GM21529 (cell line): ENCODE results near the gene KCNN2.
A peak's percentile ranks its signal among the peaks of the same experiment; 100 is the strongest.

Experiments used
- ATAC-seq: cut with Tn5 transposase; IDR thresholded peaks from one replicate; pipeline ENCODE4 v1.9.1; 2021; ENCODE audit not compliant: unreplicated experiment

The KCNN2 gene

DNA sequence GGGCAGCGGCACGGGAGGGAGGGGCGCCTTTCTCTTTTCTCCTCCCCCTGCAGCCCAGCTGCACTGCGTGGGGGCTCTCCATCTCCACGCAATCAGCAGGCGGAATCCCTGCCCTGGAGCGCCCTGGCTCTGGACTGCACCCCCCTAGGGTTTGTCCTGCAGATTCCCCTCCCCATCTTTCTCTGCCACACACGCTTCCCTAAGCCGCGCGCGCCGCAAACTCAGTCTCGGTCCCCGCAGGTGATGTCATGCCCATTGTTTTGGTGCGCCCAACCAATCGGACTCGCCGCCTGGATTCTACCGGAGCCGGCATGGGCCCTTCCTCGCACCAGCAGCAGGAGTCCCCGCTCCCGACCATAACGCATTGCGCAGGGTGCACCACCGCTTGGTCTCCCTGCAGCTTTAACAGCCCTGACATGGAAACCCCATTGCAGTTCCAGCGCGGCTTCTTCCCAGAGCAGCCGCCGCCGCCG lies at the start of gene KCNN2:
KCNN2 (plus strand) TSS at position 347 of the 473 bp plus-strand sequence; CDS start at position 417, 70 bp downstream.
- ATAC-seq = peak; percentile 70

DNA sequence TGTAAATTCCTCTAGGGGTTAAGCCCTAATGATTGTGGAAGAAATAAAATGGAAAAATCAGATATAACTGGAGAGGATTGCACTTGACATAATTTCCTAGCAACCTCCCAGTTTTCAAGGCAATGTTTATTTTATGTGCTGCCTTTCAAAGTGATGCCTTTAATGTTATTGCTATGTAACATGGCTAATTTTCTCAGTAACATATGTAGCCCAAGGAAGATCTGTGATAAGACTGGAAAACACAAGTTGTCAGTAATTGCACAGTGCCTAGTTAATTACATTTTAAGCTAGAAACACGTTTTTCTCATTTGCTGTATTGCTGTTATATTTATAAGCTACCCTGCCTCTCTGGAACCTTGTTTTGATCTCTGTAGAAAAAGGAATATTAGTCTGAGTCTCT lies 49.2 kb upstream of the KCNN2 start:
- no peak for ATAC-seq

DNA sequence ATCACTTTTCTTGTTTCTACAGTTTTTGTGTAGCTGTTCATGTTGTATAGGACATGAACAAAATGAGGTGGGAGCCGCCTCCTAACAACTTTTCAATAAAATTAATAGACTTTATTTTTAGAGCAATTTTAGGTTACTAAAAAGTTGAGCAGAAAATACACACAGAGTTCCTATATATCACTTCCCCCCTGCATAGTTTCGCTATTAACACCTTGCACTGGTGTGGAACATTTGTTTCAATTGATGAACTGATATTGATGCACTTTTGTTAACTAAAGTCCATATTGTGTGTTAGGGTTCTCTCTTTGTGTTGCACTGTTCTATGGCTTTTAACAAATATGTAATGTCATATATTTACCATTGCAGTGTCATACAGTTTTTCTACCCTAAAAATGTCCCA lies 47.8 kb upstream of the KCNN2 start:
- no peak for ATAC-seq

DNA sequence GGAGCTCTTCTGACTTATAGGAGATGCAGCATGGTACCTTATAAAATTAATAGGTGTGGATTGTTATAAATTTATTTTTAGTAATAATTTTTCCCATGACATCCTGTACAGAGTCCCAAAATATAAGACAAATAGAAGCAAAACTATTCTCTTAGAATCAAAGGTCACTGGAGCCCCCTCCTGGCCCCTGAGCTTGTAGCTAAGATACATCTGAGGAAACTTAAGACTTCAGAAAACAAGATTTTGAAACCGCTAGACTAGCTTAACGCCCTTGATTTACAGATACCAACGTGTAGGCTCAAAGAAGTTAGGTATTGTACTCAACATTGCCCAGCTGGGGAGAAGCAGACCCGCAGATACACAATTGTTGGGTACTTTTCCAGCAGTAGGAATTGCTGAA lies 45.7 kb upstream of the KCNN2 start:
- ATAC-seq = no peak

DNA sequence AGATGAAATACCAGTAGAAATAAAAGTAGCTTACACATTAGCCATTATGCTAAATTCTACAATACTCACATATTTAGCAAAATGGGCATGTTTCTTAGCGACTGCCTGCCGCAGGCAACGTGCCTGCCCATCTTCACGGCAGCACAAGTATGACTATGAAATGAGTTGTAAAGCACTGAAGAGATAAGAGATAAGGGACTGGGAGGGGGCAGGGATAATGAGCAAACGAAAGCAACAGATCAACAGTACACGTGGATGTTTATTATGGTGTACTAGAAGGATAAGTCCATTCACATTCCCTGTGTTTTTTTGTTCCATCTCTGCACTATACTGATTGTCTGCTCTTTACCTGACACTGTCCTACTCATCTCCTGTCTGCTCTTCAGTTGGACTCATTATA lies 44.1 kb upstream of the KCNN2 start:
- no peak for ATAC-seq

DNA sequence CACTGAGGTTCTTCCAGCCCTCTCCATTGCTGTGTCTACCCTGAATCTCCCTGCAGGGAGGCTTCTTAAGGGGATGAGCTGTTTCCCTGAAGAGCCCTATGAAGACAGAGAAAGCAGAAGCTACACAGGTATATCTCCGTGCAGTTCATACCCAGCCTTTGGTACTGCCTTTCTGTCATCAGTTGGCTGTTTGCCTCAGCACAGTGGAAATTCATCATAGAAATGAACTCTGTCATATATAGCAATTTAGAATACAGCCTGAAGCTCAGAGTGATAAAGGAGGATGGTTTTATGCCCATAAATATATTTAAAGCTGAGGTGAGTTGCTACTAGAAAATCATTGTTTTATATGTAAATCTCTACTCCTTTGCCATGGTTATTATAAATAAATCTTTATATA lies 42.6 kb upstream of the KCNN2 start:
- no peak for ATAC-seq

DNA sequence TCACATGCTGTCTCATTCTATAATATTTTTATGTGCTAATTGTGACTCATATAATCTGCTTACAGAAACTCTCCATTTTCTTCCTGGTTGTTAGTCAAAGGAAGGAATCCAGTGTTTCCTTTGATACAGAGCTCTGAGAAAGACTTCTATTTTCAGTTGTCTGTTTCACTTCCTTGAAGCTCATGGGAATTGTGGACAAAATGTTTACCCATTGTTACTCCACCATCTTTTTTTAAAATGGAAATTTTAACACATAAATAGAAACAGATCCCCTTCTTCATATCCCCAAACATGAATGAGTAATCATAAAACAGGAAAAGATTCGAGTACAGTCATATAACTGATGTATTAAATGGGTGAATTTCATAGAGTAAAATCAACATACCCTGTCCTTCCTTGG lies 42.0 kb upstream of the KCNN2 start:
- ATAC-seq = no peak

DNA sequence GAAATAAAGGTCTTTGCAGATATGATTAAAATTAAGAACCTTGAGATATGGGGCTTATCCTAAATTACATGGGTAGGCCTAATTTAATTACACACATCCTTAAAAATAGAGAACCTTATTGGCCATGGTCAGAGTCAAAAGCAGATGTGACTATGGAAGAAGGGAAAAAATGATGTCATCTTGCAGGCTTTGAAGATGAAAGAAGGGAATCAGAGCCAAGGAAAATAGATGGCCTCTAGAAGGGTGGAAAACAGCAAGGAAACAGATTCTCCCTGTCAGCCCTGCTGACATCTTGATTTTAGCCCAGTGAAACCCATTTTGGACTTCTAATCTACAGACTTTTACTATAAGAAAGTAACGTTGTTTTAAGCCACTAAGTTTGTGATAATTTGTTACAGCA lies 37.6 kb upstream of the KCNN2 start:
- ATAC-seq = no peak

DNA sequence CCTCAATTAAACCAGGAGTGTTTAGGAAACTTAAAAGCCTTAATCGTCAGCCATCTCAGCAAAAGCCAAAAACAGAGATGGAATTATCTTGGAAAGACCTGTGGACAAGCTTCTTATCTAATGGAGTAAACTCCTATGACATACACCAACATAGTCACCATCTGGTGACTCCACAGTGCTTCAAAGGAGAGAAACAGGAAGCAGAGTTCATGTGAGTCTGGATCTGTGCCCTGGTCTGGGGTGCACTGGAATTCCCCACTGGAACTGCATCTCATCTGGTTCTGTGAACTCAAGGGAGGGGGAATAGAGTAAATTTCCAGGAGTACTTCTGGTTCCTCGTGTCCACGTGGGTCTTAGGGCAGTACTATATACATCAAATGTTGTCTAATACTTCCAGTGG lies 36.3 kb upstream of the KCNN2 start:
- ATAC-seq = peak; percentile 42

DNA sequence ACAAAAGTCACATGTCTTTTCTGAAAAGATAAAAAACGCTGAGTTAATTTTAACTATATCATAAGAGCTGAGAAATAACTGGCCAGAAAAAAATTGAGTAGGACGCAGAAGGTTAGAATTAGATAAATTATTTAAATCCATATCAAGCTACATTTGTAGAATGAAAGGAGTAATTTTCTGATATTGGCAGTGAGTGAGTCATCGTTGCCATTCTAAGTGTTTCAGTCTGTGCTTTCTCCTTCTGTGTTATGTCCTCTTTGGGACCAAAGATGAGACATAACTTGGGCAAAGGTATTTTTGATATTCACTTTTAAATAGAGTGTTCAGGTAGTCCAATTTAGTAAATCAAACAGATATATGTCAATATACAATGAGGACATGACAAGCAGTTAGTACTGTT lies 34.4 kb upstream of the KCNN2 start:
- no peak for ATAC-seq

DNA sequence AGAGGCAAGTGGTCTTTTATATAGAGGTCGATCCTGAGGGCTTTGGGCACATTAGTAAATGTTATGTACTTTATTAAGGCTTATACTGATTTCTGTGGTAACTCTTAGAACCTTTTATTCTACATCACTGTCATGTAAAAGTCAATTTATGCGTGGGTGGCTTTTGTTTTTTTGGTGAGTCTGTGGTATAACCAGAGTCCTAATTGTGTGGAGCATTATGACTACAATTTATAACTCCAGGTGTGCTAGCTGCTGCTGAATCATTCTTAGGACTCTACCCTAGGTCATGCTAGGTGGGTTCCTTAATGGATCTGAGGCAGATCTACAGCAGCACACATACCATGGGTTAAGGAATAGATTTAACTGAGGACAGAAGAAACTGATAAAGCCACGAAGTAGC lies 33.9 kb upstream of the KCNN2 start:
- no peak for ATAC-seq

DNA sequence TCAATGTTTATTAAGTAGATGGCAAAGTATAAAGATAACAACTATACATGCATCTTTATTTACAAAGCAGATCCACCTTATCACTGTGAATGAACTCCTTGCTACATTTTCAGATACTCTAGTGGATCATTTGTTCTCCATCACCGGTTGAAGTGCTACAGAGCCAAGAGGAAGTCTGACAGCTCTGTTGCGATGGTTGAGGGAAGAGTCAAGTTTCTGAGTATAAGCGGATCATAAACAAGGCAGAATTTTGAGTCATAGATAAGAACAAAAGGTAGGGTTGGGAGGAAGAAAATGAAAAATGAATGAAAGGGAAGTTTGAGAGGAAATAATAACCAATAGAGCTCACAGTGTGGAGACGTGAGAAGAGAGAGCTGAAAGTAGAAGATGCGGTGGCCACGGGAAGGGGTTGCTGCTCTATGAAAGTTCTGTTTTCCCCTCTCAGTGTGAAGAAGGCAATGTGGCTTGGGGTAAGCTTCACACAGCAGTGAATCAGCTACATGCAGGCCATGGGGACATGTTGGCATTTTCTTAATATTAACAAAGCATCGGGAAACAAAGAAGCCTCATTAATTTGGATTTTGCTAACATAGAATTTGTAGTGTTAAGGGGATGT lies 30.8 kb upstream of the KCNN2 start:
- ATAC-seq = no peak

DNA sequence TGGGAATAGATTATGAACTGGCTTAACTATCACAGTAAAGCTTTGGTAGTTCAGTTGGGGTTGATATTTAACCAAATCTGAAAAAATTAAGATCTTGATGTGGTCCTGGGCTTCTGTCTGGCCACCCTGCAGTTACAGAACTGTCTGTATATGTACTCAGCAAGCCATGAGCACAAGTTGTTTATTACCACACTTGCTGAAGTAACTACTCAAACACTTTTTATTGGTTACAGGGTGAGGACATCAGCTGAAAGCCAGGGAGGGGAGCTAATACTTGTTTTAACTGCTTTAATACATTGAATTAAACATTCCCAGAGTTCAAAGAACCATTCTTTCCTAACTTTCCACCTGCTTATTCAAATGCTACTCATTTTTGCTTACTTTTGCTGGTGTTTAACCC lies 29.4 kb upstream of the KCNN2 start:
- no peak for ATAC-seq

DNA sequence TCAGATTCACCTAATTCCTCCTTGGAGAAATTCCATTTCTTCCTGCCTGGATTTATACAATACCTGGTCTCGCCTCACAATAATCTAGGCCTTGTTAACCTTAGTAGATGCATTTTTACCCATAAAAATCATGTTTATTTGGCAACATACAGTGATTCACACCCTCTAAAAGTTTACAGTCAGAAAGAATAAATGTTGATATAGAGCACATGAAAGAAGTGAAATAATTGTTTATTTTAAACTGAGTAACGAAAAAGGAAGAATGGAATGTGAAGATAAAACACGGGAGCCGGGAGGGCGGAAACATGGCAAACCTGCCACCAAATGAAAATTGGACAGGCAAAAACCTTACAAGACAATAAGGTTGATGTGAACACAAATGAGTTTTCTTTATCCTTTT lies 28.9 kb upstream of the KCNN2 start:
- ATAC-seq = no peak

DNA sequence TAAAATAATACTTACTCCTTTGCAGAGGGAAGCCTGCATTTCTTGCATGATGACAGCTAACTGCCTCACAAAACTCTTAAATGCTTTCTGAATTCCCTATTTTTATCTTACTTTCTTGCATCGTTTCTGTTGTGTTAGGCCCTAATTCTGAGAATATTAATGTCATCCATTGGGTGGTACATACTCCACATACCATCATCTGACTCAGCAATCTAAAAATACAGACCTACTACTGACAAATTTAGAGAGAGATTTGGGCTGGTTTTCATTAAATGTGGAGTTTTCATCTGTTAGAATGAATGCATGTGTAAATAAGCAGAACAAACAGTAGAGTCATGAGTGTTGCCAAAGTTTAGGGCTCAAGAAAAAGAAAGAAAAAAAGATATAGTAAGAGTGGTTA lies 26.5 kb upstream of the KCNN2 start:
- no peak for ATAC-seq

DNA sequence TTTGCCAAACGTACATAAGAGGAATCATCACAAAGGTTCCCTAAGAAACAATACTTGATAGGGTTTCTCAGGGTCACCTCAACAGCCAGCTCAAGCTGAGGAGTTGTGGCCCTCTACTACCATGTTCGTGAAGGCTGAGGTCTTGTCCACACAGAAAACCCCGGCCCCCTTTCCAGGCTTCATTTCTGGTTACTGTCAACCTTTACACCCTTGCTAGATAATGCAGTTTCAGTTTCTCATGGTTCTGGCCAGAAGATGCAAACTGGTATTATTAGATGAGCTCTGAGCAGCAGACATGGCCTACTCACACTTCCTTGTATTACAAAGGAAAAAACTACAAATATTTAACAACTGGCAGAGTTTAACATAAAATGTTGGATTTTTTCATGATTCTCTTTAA lies 22.8 kb upstream of the KCNN2 start:
- no peak for ATAC-seq

DNA sequence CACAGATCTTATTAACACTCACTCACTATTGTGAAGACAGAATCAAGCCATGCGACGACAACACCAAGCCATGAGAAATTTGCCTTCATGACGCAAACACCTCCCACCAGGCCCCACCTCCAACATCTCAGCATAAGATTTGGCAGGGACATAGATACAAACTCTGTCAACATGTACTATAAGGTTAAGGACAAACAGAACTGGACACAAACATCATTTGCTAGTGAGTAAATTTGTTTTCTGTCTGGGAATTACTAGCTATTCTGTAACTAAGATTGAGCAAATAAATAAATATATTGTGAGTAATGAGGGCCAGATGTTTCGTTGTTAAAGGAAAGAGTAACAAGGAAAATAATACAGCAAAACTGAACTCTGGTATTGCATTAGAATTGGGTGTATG lies 15.7 kb upstream of the KCNN2 start:
- no peak for ATAC-seq

DNA sequence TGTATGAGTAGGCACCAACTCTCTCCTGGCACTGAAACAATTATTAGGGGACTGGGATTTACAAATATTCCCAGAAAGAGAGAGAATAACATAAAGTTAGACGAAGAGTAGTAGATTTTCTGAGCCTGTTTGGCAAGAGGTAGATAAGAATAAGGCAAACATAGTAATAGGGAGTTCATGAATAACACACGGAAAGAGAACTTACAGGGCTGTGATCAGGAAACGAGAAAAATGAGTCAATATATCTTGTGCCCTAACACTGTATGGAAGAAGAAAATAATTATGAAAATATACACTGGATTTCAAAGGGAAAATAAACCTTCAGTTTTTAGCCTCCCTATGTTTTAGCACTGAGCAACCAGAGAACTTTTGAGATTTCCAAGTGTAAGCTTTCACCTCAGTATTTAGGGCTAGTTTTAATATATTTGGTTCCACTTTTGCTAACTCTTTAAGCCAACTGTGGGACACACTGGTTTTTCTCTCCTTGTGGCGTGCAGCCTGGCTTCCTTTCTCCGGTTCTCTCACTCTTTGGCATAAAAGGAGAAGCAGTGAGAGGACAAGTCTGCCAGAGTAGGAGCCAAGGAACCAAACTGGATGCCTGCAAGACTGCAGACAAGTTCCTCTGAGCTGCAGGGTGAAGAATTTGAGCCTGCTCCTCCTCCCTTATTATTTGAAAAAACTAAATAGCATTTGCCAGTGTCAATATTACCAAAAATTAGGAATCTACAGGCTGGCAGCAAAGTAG lies 6.6 kb upstream of the KCNN2 start:
- ATAC-seq = no peak

DNA sequence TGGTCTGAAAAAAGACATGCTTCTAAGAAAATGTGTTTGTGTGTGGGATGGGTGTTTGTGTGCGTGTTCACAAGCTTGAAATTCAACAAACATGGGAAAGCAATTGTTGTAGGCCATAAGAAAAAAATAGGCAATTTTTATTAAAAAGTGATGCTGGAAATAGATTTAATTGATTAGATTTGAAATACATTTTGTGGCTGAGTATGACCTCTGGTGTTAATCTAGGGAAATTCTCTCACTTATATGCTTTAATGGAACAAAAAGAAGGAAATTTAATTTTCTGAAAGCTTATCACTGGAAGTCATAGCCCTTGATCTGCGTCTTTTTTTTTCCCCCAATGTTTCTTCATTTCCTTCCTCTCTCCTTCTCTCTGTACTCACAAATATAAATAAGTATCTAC lies 3.5 kb upstream of the KCNN2 start:
- ATAC-seq = no peak

DNA sequence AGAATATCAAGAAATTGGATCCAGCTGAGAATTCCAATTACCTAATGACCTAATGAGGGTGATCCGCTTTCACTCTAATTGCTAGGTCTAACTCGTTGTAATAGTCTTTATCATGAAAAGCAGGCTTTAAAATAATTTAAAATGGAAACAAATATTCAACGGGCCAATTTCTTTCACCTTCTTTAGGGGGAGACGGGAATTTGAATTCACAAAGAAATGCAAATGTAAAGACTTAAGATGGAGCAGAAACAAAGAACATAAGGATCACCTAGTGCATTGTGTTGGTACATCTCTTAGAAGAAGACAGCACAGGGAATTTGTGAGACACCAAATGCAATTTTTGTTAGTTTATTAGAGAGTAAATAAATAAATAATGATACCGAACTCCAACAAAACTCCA lies 1.5 kb upstream of the KCNN2 start:
- ATAC-seq = no peak

DNA sequence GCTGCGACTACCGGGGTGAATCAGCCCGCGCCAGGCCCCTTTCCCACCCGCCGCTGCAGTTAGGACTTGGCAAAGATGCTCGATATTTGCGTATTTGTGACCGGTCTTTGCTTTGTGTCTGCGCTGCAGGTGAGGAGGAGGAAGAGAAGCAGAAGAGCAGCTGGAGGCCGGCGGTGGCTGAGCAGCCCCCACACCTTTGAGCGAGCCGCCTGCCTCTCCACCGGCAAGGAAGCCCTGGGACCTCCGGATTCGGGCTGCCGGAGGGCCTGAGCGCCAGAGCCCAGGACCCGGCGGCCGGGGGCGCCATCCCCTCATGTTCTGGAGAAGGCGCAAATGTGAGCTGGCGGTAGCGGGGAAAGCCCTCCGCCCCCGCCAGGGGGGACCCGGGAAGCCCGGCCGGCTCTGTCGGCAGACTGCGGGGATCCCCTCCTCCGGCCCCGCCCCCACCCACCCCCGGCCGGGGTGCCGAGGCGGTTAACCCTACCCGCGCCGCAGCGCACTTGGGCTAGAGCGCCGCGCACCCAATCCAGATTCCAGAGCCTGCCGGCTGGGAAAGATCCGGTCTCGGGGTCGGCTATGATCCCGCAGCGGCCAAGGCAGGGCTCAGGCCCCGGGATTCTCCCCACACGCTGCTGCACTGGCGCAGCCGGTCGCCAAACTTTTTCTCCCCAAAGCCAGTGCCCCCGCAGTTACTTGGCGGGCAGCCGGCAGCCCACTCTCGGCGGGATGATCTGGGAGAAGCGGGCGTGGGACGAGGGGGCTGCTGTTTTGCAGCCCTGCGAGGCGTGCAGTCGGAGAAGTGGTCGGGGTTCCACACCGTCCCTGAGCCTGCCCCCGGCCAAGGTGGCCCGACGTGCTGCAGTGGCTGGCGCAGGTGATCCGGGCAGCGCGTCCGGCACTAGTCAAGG lies 800 bp upstream of the KCNN2 start:
- peak; percentile 44 for ATAC-seq
